ENCODE results near the gene USF2.

USF2 gene

DNA sequence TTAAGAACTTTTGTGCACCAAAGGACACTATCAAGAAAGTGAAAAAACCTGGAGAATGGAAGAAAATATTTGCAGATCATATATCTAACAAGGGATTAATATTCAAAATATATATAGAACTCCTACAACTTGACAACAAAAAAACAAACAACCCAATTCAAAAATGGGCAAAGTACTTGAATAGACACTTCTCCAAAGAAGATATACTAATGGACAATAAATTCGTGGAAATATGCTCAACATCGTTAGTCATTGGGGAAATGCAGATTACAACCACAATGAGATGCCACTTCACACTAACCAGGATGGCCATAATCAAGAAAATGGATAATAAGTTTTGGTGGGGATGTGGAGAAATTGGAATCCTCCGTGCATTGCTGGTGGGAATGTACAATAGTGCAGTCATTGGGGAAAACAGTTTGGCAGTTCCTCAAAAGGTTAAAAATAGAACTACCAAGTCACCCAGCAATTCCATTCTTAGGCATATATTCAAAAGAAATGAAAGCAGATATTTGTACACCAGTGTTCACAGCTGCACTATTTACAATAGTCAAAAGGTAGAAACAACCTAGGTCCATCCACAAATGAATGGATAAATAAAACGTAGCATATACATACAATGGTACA, 22.2 kb upstream of the USF2 start:
- Histone ChIP-seq H3K9me3 (ENCODE audit: control insufficient read depth, insufficient read depth, low read length) (no peaks in the 10 kb centered on the region), H3K4me3 (ENCODE audit: low read length) (no peak overlapping the region), H3K36me3 (ENCODE audit: control insufficient read depth, insufficient read depth, low read length) (peaks cover 7% of the 10 kb centered on the region; the same call in 1 of the 2 replicates), H3K4me1 (ENCODE audit: control insufficient read depth, insufficient read depth, low read length) (peaks cover 7% of the 10 kb centered on the region), H3K27ac (ENCODE audit: low read length) (no peak overlapping the region), H3K27me3 (ENCODE audit: control insufficient read depth, insufficient read depth, low read length) (no peaks in the 10 kb centered on the region)
- DNase-seq (ENCODE audit: low read depth, low spot score) = no peak
- WGBS (ENCODE audit: insufficient coverage, insufficient read length) = no CpG with 5 or more reads among the region's 4 CpGs

DNA sequence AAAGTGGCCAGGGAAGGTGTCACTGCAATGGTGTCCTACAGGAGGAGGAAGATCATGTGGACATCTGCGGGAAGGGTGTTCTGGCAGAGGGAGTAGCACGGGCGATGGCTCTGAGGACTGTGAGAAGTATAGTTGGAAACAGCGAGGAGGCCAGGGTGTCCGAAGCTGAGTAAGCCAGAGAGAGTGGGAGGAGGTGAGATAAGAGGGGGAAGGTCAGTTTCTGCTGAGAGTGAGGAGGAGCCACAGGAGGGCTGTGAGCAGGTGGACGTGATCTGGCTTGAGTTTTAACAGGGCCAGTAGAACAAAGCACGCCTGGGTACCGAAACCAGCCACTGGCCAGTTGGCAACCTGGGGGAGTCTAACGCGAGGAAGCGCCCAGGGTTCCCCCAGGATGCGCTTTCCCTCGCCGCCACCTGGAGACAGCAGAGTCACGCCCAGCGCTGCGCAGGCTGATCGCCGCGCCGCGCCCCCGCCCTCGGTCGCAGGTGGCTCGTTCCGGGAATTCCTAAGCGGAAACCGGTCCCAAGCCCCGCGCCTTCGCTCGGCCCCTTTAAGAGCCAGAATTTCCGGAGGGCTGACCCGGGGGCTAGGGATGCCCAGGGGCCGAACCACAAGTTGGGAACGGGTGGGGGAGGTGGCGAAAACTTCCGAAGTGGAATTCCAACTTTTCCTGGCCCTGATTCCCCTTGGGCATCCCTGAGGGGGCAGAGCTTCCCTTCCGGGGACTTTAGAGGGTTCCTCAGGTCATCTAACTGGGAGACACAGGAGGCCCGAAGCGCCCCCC, 21.0 kb upstream of the USF2 start:
- no peak overlapping the region for H3K27ac ChIP-seq (ENCODE audit: low read length)
- no CpG with 5 or more reads among the region's 42 CpGs for whole genome bisulfite sequencing (ENCODE audit: insufficient coverage, insufficient read length)
- no peak for DNase-seq (ENCODE audit: low read depth, low spot score)

DNA sequence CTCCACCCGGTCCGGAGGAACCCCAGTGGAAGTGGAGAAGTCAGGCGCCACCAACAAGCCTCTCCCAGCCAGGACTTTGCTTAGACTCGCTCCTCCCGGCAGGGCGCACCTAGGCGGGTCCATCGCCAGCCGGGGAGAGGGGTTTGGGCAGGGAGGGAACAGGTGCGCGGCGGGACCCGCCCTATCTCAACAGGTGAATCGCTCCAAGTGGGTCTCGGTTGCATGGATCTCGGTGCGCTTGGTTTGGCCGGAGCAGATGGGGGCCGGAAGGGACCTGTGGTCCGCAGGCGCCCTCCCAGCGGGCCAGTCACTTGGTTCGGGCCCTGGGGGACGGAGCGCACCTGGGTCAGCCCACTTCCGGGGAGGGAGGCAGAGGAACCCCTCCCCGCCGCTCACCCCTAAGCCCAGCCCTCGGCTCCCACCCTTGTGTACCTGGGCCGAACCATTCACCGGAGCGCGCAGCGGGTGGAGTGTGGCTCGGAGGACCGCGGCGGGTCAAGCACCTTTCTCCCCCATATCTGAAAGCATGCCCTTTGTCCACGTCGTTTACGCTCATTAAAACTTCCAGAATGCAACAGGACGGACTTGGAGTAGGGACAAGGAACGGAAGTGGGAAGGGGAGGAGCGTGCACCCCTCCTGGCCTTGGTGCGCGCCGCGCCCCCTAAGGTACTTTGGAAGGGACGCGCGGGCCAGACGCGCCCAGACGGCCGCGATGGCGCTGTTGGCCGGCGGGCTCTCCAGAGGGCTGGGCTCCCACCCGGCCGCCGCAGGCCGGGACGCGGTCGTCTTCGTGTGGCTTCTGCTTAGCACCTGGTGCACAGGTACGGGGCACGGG, 20.2 kb upstream of the USF2 start, which contains the start of gene LSR:
LSR (plus strand) TSS at position 693 of the 836 bp plus-strand sequence; CDS start at position 714, 21 bp downstream.
- Histone ChIP-seq H3K36me3 (ENCODE audit: control insufficient read depth, insufficient read depth, low read length) (peaks cover 7% of the 10 kb centered on the region; the same call in 1 of the 2 replicates), H3K27ac (ENCODE audit: low read length) (no peak within 1 kb of the TSS), H3K4me3 (ENCODE audit: low read length) (peak within 1 kb of the TSS; percentile 98), H3K4me1 (ENCODE audit: control insufficient read depth, insufficient read depth, low read length) (peaks cover 8% of the 10 kb centered on the region), H3K9me3 (ENCODE audit: control insufficient read depth, insufficient read depth, low read length) (no peaks in the 10 kb centered on the region), H3K27me3 (ENCODE audit: control insufficient read depth, insufficient read depth, low read length) (no peaks in the 10 kb centered on the region)
- DNase-seq (ENCODE audit: low read depth, low spot score) = no peak
- no CpG with 5 or more reads among the region's 69 CpGs for WGBS (ENCODE audit: insufficient coverage, insufficient read length)

More for the DNA sequence above, 21.0 kb upstream of the USF2 start:
- Histone ChIP-seq H3K27me3 (ENCODE audit: control insufficient read depth, insufficient read depth, low read length) (no peaks in the 10 kb centered on the region), H3K4me3 (ENCODE audit: low read length) (peak overlapping the region; percentile 98; the same call in 1 of the 2 replicates), H3K9me3 (ENCODE audit: control insufficient read depth, insufficient read depth, low read length) (no peaks in the 10 kb centered on the region), H3K36me3 (ENCODE audit: control insufficient read depth, insufficient read depth, low read length) (peaks cover 7% of the 10 kb centered on the region; the same call in 1 of the 2 replicates), H3K4me1 (ENCODE audit: control insufficient read depth, insufficient read depth, low read length) (peaks cover 7% of the 10 kb centered on the region)

DNA sequence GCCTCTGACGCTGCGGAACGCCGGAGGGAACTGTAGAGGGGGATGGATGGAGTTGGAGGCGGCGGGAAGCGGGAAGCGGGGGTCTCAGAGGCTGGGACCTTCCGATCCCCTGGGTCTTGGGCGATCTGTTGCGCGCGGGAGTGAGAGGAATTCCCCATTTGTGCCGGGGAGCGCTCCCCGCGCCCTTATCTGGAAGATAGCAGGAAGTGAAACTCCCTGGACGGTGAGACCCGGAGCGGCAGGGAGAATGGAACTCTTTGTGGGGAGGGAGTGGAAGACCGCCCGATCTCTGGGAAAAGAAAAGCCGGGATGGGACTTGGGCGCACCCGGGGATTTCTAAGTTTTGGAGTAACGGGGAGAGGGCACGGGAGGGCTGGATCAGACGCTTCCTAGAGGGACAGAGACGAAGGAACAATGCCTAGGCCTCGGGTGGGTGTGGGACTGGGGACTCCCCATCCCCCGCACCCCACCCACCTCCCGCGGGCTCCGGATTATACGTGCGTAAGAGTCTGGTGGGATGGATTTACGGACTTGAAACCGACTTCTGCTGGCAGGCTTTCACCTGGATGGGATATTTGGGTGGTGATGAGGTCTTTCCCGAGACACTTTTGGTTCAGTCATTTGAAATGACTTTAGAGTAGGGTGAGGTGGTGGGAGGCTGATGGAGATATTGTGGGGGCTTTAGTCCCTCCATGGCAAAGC, 19.5 kb upstream of the USF2 start:
- H3K27me3 ChIP-seq (ENCODE audit: control insufficient read depth, insufficient read depth, low read length) = no peaks in the 10 kb centered on the region
- no peak for DNase-seq (ENCODE audit: low read depth, low spot score)
- WGBS (ENCODE audit: insufficient coverage, insufficient read length) = no CpG with 5 or more reads among the region's 39 CpGs
- no peaks in the 10 kb centered on the region for H3K9me3 ChIP-seq (ENCODE audit: control insufficient read depth, insufficient read depth, low read length)
- H3K4me3 ChIP-seq (ENCODE audit: low read length) = peak overlapping the region; percentile 98
- H3K36me3 ChIP-seq (ENCODE audit: control insufficient read depth, insufficient read depth, low read length) = peaks cover 8% of the 10 kb centered on the region
- peaks cover 8% of the 10 kb centered on the region for H3K4me1 ChIP-seq (ENCODE audit: control insufficient read depth, insufficient read depth, low read length)
- no peak overlapping the region for H3K27ac ChIP-seq (ENCODE audit: low read length)

DNA sequence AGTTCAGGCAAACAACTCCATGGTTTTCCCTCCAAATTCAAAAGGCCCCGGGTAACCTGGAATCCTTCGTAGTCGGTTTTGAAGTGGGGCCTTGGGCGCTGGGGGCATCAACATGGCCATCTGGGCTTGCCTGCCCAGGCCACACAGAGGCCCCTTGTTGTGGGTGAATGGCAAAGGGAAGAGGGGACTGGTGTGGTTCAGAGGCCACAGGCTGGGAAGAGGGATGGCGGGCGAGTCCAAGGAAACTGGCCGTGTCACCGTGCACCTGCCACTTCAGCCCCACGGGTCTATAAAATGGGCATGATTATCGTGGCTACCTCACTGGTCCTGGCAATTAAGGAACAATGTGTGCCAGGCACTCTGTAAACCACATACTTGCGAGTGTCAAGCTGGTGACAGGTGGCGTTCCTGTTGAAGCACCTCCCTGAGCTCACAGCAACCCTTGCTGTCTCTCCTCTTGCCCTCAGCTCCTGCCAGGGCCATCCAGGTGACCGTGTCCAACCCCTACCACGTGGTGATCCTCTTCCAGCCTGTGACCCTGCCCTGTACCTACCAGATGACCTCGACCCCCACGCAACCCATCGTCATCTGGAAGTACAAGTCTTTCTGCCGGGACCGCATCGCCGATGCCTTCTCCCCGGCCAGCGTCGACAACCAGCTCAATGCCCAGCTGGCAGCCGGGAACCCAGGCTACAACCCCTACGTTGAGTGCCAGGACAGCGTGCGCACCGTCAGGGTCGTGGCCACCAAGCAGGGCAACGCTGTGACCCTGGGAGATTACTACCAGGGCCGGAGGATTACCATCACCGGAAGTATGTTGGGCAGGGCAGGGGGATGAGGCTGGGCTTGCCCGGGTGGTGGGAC, 18.7 kb upstream of the USF2 start:
- Histone ChIP-seq H3K4me3 (ENCODE audit: low read length) (peak overlapping the region; percentile 98; the same call in 1 of the 2 replicates), H3K27ac (ENCODE audit: low read length) (no peak overlapping the region), H3K4me1 (ENCODE audit: control insufficient read depth, insufficient read depth, low read length) (peaks cover 8% of the 10 kb centered on the region), H3K9me3 (ENCODE audit: control insufficient read depth, insufficient read depth, low read length) (no peaks in the 10 kb centered on the region), H3K36me3 (ENCODE audit: control insufficient read depth, insufficient read depth, low read length) (peaks cover 14% of the 10 kb centered on the region), H3K27me3 (ENCODE audit: control insufficient read depth, insufficient read depth, low read length) (no peaks in the 10 kb centered on the region)
- DNase-seq (ENCODE audit: low read depth, low spot score) = no peak
- no CpG with 5 or more reads among the region's 34 CpGs for WGBS (ENCODE audit: insufficient coverage, insufficient read length)

DNA sequence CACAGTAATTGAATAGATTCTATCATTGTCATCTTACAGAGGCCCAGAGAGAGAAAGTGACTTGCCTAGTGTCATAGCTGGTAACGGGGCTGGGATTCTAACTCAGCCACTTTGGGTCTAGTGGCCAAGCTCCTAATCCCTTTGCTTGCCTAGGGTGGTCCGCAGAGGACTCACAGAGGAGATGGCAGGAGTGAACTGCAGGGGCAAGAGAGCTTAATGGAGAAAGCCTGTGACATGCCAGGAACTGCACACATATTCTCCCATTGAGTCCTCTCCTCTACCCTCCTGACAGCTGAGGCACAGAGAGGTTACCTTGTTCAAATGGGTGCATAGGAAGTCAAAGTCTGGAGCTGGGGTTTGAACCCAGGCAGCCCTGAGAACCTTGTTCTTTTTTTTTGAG, 17.3 kb upstream of the USF2 start:
- DNase-seq (ENCODE audit: low read depth, low spot score) = no peak
- no peak overlapping the region for H3K4me3 ChIP-seq (ENCODE audit: low read length)
- no peak overlapping the region for H3K27ac ChIP-seq (ENCODE audit: low read length)
- no peaks in the 10 kb centered on the region for H3K9me3 ChIP-seq (ENCODE audit: control insufficient read depth, insufficient read depth, low read length)
- peaks cover 16% of the 10 kb centered on the region for H3K36me3 ChIP-seq (ENCODE audit: control insufficient read depth, insufficient read depth, low read length)
- no CpG with 5 or more reads among the region's 2 CpGs for WGBS (ENCODE audit: insufficient coverage, insufficient read length)
- peaks cover 8% of the 10 kb centered on the region for H3K4me1 ChIP-seq (ENCODE audit: control insufficient read depth, insufficient read depth, low read length)
- H3K27me3 ChIP-seq (ENCODE audit: control insufficient read depth, insufficient read depth, low read length) = no peaks in the 10 kb centered on the region

DNA sequence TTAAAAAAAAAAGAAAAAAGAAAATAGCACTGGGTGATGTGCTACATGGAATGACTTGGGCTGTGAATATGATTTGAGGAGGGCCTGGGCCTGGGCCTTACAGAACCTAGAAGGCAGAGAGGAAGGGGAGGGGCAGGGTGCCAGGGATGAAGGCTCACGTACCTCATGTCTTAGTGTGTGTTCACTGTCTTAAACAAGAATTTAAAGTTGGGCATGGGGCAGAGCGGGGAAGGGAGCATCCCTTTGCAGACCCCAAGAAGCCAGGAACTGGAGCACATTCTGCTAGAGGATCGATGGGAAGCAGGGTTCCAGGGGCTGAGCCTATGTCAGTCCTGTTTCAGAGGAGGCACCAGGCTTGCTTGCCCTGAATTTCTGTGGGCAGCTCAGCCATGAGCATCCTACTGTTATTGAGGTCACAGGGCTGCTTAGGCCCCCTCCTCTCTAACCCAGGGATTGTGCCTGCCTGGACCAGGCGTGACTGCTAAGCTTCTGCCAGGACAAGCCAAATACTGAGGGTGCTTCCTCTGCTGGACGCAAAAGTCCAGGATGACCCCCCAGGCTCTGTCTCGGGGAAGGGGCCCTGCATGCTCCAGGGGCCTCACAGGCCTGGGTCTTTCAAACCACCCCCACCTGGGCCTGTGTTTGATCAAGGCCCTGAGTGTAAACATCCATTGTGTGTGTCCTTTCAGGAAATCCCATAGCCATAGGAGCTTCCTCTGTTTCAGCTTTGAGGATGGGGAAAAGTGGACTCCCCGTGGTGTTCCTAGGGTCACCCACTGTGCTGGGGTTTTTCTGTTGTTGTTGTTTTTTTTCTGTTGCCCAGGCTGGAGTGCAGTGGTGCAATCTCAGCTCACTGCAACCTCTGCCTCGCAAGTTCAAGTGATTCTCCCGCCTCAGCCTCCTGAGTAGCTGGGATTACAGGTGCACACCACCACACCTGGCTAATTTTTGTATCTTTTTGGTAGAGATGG, 15.2 kb upstream of the USF2 start:
- WGBS (ENCODE audit: insufficient coverage, insufficient read length) = no CpG with 5 or more reads among the region's 9 CpGs
- H3K36me3 ChIP-seq (ENCODE audit: control insufficient read depth, insufficient read depth, low read length) = peaks cover 16% of the 10 kb centered on the region

DNA sequence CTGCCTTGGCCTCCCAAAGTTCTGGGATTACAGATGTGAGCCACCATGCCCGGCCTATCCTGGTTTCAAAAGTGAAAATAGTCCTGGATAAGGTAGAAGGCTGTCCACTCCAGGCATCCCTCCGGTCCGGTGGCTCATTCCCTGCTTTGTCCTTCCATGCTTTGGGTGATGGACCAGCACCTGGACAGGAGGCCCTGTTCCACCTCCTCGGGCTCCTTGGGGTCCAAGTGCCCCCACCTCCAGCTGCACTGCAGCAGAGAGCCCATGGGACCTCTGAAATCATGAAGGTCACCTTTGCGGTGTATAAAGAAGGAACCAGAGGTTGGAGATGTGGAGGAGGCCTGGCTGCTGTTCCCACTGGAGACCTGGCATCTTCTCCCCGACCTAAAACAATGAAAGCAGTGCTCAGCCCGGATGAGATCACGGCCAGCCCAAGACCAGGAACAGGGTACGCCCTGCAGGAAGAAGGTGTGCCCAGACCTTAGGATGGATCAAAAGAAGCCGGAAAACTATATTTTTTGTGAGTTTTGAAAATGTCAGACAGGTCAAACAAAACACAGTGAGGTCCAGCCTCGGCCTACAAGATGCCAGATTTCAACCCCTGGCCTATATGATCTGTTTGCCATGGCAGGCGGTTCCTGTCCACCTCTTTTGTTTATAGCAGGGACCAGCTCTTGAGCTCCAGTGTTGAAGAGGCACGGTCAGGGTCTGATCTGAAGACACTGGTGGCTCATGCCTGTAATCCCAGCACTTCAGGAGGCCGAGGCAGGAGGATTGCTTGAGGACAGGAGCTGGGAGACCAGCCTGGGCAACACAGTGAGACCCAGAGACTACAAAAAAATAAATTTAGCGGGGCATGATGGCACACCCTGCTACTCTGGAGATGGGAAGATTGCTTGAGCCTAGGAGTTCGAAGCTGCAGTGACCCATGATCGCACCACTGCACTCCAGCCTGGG, 14.1 kb upstream of the USF2 start:
- Histone ChIP-seq H3K4me1 (ENCODE audit: control insufficient read depth, insufficient read depth, low read length) (peaks cover 8% of the 10 kb centered on the region), H3K4me3 (ENCODE audit: low read length) (no peak overlapping the region), H3K27ac (ENCODE audit: low read length) (no peak overlapping the region), H3K36me3 (ENCODE audit: control insufficient read depth, insufficient read depth, low read length) (peaks cover 17% of the 10 kb centered on the region), H3K9me3 (ENCODE audit: control insufficient read depth, insufficient read depth, low read length) (no peaks in the 10 kb centered on the region), H3K27me3 (ENCODE audit: control insufficient read depth, insufficient read depth, low read length) (no peaks in the 10 kb centered on the region)
- no peak for DNase-seq (ENCODE audit: low read depth, low spot score)
- no CpG with 5 or more reads among the region's 17 CpGs for WGBS (ENCODE audit: insufficient coverage, insufficient read length)

More for the DNA sequence above, 15.2 kb upstream of the USF2 start:
- Histone ChIP-seq H3K4me3 (ENCODE audit: low read length) (no peak overlapping the region), H3K4me1 (ENCODE audit: control insufficient read depth, insufficient read depth, low read length) (peaks cover 8% of the 10 kb centered on the region), H3K27ac (ENCODE audit: low read length) (no peak overlapping the region), H3K27me3 (ENCODE audit: control insufficient read depth, insufficient read depth, low read length) (no peaks in the 10 kb centered on the region), H3K9me3 (ENCODE audit: control insufficient read depth, insufficient read depth, low read length) (no peaks in the 10 kb centered on the region)
- no peak for DNase-seq (ENCODE audit: low read depth, low spot score)

Measured in iPS DF 6.9 (cell line).